Neural progenitor cell (in vitro differentiated cells): Measurements from ENCODE around the gene HSPA9.

Experiments used
- CTCF ChIP-seq: fragments of 200-600 bp; sonication (generic); IDR thresholded peaks from 2 replicates; pipeline ENCODE4 v1.5.1; 2017; ENCODE audit warnings: antibody characterized with exemption, mild to moderate bottlenecking
- EZH2 ChIP-seq: fragments of 200-600 bp; sonication (generic); IDR thresholded peaks from 2 replicates; pipeline ENCODE4 v1.6.1; 2017; ENCODE audit warnings: antibody characterized with exemption, mild to moderate bottlenecking, moderate library complexity
- EZH2phosphoT487 ChIP-seq: fragments of 200-600 bp; sonication (generic); IDR thresholded peaks from 2 replicates; pipeline ENCODE4 v1.6.1; 2017; ENCODE audit warnings: antibody characterized with exemption

GRCh38 chr5:138573949-138574670 is 1.1 kb downstream of the HSPA9 start:
- no peak for TF ChIP-seq EZH2
- no peak for TF ChIP-seq CTCF
- TF ChIP-seq EZH2phosphoT487 = no peak
